T-helper 1 cell treated with Interleukin-12 subunit alpha and Interleukin-12 subunit beta and Interleukin-4 antibody, amounts not matched to agents 30 ng/mL and 1 ng/mL, for 36 hours (primary cell): Measurements from ENCODE around the gene EIF4ENIF1. TPM values are rescaled to one million over a fixed set of nuclear protein-coding genes. Genes with fewer than 3 reads are reported as not detected.
"Not testable (repeated sequence)": the region's sequence is repeated elsewhere in the genome, so short reads cannot be mapped to it uniquely, and the experiment has no call there.

Source experiments
- intact Hi-C: fragments of 100-400 bp; cut with micrococcal nuclease; formaldehyde crosslinking; loops from one replicate; pipeline ENCODE4 v1.15.1; 2024
- total RNA-seq: library from RNA; stranded (reverse); gene quantifications from 2 replicates; pipeline ENCODE4 v1.2.3, GENCODE V29; 2022

Gene EIF4ENIF1, protein sequence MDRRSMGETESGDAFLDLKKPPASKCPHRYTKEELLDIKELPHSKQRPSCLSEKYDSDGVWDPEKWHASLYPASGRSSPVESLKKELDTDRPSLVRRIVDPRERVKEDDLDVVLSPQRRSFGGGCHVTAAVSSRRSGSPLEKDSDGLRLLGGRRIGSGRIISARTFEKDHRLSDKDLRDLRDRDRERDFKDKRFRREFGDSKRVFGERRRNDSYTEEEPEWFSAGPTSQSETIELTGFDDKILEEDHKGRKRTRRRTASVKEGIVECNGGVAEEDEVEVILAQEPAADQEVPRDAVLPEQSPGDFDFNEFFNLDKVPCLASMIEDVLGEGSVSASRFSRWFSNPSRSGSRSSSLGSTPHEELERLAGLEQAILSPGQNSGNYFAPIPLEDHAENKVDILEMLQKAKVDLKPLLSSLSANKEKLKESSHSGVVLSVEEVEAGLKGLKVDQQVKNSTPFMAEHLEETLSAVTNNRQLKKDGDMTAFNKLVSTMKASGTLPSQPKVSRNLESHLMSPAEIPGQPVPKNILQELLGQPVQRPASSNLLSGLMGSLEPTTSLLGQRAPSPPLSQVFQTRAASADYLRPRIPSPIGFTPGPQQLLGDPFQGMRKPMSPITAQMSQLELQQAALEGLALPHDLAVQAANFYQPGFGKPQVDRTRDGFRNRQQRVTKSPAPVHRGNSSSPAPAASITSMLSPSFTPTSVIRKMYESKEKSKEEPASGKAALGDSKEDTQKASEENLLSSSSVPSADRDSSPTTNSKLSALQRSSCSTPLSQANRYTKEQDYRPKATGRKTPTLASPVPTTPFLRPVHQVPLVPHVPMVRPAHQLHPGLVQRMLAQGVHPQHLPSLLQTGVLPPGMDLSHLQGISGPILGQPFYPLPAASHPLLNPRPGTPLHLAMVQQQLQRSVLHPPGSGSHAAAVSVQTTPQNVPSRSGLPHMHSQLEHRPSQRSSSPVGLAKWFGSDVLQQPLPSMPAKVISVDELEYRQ
- total RNA-seq = 63.6 and 65.3 TPM in 2 replicates

DNA sequence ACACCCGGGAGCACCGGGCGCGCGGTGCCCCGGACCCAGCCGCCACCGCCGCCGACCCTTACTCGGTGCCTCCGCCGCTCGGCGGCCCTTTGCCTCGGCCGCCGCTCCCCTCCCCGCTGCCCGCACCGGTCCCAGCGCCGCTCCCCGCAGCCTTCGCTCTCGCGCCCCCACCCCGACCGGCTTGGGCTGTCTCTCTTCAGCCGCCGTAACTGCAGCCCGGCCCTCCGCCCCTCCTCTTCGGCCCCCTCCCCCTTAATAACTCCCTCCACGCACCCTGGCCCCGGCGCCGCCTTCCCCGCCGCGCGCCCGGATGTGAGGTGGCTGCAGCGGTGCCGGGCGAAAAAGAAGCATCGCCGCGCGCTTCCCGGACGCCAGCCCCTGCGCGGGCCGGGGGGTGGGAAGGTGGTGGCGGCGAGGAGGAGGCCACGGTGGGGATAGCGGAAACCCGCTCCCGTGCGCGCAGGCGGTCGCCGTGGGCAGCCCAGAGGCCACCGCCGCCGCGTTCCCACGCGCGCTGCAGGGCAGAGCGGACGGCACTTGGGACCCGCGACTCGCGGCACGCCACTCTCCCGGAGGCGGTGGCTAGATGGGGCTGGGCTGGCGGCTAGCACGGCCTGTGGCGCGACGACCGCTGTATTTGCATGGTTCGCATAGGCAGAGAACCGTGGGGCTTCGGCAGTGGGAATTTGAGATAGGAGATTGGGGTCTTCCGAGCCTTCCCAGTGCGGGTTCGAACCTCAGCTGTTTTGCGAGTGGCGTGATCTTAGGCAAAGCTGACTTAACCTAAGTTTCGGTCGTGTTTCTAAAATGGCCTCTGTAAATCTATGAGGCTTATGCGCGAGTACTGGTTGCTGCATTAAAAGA is at the start of gene EIF4ENIF1:
TSS of gene EIF4ENIF1 (minus strand) at position 211 of the 864 bp plus-strand sequence. CDS start 1,124 bp downstream, outside the sequence.
- intact Hi-C loops = loop anchor here (1.0 to 10.0 kb wide), 12 partner anchors 7 to 1725 kb away; partner anchors contain the start of genes DRG1, MORC2, PISD and PRR14L

DNA sequence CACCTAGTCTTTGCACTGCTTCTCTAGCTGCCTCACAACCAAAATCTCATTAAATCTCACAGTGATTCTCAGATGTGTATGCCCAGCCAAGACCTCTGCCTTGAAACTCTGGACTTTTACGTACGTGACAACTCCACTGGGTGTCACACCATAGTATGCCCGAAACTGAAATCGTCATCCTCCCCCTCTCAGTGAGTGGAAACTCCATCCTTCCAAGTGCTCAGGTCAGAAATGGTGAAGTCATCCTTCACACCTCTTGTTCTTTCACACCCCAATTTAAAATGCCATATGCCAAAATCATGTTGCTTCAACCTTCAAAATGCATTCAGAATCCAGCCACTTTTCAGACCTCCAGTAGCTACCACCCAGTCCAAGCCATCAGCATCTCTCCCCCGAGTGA is 49.2 kb upstream of the EIF4ENIF1 start:
- intact Hi-C loops = loop anchor here (5.0 kb wide), 1 partner anchor 43 kb away; no protein-coding TSS in a partner anchor

DNA sequence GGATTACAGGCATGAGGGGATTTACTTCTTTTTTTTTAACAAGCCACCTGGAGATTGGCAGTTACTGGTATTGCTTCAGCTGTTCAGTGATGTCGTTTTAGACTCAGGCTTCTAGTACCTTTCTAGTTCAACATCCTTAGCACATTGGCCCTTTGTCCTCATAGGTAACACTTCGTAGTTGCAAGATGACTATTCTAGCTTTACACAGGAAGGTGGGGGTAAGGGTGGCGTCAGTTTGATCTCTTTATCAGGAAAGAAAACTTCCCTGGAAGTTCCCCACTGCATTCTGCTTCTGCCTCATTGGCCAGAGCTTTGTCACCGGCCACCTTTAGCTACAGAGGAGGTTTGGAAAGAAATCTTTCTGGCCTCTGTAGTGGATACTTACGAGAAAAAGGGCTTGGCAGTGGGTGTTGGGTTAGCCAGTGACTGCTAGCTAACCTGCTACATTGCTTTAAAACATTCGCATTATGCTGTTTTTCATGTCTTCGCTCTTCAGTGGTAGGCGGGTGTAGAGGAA is 47.4 kb upstream of the EIF4ENIF1 start:
- intact Hi-C loops = loop anchor here (1.0 to 5.0 kb wide), 5 partner anchors 11 to 191 kb away; partner anchors contain the start of genes PATZ1 and SFI1

DNA sequence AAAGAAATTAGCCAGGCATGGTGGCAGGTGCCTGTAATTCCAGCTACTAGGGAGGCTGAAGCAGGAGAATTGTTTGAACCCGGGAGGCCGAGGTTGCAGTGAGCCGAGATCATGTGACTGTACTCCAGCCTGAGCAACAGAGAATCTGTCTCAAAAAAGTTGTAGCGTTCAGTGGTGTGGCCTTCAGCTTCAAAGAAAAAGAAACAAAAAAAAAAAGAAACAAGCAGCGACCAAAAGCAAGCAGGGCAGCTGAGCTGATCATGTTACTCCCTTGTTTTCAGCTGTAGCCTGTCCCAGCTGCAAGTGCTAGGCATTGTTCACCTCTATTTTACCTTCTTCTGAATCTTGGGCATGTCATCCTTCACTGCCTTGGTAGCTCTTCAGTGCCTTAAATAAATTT is 43.7 kb upstream of the EIF4ENIF1 start:
- intact Hi-C loops = no loop called here

DNA sequence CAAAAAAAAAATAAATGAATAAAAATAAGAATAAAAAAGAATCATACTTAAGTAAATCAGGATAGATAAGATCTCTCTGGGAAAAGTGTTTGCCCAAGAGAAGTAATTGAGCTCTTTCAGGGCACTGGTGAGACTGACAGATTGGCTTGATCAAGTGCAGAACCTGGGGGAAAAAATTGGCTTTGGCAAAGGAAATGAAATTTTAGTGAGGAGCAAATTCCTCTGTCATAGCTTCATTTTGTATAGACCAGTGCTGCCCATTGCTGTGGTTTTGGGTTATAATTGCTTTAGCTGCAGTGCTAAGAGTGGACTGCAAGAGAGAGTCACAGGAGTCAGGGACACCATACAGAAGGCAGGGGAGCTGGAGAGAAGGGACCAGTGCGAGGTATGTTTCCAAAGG is 42.4 kb upstream of the EIF4ENIF1 start:
- intact Hi-C loops = no loop called here

DNA sequence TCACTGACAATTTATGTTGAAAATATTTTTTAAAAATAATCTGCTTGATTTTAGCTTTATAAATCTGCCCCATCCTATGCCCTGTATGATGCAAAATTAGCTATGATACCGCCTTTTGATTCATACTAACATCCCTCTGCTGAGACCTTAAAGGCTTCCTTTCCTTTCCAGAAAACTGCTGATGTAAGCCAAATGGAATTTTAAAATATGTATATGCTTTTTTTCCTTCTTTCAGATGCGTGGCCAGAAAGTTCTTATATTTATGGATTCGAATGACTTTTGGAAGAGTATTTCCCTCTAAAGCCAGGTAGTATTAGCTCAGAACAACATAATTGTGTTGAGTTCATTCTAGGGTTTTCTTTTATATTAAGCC is 41.2 kb upstream of the EIF4ENIF1 start:
- intact Hi-C loops = no loop called here

DNA sequence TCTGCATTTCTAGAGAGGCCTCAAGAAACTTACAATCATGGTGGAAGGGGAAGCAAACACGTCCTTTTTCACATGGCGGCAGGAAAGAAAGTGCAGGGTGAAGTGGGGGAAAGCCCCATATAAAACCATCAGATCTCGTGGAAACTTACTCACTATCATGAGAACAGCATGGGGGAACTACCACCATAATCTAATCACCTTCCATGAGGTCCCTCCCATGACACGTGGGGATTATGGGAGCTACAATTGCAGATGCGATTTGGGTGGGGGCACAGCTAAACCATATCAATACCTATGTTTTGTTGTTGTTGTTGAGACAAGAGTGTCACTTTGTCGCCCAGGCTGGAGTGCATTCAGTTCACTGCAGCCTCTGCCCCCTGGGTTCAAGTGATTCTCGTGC is 36.6 kb upstream of the EIF4ENIF1 start:
- intact Hi-C loops = loop anchor here (1.0 kb wide), 1 partner anchor 11 kb away; no protein-coding TSS in a partner anchor

DNA sequence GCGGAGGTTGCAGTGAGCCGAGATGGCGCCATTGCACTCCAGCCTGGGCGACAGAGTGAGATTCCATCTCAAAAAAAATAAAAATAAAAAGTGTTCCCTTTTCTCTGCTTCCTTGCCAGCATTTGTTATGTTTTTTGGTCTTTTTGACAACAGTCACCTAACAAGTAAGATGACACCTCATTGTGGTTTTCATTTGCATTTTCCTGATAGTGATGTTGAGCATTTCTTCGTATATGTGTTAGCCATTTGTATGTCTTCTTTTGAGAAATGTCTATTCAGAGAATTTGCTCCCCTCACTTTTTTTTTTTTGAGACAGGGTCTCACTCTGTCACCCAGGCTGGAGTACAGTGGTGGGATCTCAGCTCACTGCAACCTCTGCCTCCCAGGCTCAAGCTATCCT is 34.5 kb upstream of the EIF4ENIF1 start:
- intact Hi-C loops = loop anchor here (1.0 to 2.0 kb wide), 2 partner anchors 27 to 34 kb away; partner anchors contain the start of gene SFI1

DNA sequence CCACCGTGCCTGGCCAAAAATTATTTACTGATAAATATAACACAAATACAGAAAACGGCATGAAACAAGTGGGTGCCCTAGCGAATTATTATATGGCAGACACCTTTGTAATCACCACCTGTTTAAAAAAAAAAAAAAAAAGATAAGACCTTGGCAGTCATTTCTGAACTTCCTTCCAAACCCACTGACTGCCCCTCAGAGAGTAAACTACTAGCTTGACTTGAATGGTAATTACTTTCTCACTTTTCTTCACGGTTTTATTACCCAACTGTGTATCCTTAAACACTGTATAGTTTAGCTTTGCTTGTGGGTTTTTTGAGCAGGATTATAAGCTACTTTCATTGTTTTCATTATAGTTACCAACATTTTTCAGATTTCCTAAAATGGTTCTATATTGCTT is 30.4 kb upstream of the EIF4ENIF1 start:
- intact Hi-C loops = no loop called here

DNA sequence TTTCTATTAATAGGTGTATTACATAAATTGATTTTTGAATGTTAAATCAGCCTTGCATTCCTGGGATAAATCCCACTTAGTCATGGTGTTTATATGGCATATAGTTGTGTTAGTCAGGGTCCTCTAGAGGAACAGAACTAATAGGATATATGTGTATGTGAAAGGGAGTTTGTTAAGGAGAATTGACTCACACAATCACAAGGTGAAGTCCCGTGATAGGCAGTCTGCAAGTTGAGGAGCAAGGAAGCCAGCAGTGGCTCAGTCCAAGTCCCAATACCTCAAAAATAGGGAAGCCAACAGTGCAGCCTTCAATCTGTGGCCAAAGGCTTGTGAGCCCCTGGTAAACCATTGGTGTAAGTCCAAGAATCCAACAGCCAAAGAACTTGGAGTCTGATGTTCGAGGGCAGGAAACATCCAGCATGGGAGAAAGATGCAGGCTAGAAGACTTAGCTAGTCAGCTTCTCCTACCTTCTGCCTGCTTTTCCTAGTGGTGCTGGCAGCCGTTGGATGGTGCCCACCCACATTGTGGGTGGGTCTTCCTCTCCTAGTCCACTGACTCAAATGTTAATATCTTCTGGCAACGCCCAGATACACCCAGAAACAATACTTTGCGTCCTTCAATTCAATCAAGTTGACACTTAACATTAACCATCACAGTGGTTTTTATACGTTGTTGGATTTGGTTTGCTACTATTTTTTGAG is 19.6 kb upstream of the EIF4ENIF1 start:
- intact Hi-C loops = no loop called here

DNA sequence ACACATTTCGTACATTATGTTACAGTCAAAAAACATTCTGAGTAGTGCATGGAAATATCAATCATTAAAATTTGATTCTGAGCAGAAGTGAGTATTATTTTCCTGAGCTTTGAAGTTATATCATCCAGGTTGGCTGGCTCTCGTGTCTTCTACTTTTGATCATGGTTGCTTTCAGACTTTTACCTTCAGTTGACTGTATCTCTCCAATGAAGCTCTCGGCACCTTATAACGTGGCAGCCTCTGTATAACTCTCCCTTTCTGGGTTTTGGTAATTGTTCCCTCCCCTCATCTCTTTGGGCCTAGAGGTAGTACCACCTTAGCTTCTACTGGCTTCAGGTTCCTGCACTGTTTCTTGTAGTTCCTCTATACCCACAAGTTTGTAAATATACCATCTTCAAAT is 18.9 kb upstream of the EIF4ENIF1 start:
- intact Hi-C loops = no loop called here

DNA sequence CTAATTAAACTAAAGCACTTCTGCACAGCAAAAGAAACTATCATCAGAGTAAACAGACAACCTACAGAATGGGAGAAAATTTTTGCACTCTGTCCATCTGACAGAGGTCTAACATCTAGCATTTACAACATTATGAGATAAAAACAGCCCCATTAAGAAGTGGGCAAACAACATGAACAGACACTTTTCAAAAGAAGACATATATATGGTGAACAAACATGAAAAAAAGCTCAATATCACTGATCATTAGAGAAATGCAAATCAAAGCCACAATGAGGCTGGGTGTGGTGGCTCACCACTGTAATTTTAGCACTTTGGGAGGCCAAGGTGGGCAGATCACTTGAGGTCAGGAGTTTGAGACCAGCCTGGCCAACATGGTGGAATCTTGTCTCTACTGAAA is 17.9 kb upstream of the EIF4ENIF1 start:
- intact Hi-C loops = not testable (repeated sequence)

DNA sequence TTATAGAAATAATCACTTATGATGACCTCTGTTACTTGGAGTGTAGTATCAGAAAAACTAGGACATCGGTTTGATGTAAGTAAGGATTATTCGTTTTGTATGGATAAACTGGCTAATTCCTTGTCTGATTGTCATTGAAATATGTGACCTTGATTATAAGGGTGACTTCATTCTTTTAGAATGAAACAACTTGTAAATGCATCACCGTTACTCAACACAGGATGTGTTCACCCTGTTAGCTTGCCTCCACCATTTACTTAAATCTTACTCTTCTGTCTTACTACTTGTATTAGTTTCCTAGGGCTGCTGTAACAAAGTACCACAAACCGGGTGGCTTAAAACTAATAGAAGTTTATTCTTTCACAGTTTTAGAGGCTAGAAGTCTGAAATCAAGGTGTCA is 14.6 kb upstream of the EIF4ENIF1 start:
- intact Hi-C loops = no loop called here

DNA sequence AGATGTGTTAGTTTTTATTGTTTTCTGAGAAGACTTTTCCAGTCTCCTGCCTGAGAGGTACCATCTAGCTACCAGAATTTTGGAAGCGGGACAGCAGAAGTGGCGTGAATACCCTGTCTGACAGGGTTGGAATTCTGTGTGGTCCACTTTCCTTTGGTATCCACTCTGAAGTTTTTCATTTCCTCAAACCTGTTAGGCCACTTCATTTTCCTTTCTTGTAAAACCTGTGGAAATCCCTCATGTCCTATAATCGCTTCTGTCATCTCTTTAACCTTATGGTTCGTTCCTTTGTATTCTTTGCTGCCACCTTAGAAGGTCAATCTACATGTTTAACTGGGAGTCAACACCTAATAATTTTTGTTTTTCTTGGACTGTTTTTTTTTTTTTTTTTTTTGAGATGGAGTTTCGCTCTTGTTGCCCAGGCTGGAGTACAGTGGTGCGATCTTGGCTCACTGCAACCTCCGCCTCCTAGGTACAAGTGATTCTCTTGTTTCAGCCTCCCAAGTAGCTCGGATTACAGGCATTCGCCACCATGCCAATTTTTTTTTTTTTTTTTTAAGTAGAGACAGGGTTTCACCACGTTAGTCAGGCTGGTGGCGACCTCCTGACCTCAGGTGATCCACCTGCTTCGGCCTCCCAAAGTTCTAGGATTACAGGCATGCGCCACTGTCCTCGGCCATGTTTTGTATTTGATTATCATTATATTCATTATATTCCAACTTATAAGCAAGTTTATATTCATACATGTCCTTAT is 13.7 kb upstream of the EIF4ENIF1 start:
- intact Hi-C loops = no loop called here

DNA sequence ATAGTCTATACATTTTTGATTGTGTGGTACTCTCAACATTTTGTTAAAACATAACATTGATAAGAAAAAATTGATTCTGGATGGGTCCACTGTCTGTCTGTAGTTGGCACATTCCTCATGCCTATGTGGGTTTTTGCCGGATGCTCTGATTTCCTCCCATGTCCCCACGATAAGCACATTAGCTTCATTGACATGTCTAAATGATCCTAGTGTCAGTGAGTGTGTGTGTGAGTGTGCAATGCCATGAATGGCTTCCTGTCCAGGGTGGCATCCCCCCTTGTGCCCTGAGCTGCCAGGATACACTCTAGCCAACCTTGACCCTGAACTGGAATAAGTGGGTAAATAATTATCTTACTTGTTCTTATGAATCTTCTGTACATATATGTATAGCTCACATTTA is 12.1 kb upstream of the EIF4ENIF1 start:
- intact Hi-C loops = no loop called here

DNA sequence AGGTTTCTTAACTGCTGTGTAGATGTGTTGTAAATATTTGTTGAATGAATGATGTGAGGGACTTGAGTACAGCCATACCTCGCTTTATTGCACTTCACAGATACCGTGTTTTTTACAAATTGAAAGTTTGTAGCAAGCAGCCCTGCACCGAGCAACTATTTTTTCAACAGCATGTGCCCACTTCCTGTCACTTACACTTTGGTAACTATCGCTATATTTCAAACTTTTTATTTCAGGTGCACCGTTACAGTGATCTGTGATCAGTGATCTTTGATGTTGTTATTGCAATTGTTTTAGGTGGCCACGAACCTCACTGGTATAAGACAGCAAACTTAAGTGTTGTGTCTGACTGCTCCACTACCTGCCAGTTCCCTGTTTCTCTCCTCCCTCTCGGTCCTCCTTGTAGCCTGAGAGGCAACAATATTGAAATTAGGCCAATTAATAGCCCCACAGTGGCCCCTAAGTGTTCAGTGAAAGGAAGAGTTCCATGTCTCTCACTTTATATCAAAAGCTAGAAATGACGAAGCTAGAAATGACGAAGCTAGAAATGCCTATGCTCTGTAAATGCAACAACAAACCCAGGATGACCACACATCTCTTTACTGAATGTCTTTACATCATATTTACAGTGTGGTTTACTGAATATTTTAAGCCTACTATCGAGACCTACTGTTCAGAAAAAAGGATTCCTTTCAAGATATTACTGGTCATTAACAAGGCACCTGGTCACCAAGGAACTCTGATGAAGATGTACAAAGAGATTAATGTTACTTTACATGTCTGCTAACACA is 7.7 kb upstream of the EIF4ENIF1 start:
- intact Hi-C loops = loop anchor here (1.0 to 10.0 kb wide), 10 partner anchors 8 to 1733 kb away; partner anchors contain the start of genes DRG1, EIF4ENIF1, PIK3IP1 and SMTN

DNA sequence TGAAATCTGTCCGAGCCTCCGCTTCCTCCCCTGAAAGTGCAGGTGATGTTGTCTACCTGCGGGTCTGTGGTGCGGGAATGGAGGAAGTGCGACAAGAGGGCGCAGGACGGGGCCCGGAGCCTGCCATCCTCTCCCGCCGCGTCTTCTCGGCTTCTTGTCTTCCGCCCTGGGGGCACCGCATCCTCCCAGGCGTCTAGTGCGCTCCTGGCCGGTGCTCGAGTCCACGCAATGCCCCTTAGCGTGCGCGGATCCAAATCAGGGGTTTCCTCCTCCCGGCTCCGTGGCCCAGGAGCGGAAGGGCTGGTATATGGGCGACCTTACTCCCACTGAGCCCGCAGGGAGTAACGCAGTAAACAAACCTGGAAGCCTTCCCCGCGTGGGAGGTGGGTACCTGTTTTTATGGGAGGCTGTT is 7.1 kb upstream of the EIF4ENIF1 start:
- intact Hi-C loops = loop anchor here (1.0 to 10.0 kb wide), 12 partner anchors 7 to 1732 kb away; partner anchors contain the start of genes DRG1, EIF4ENIF1, PIK3IP1 and SMTN
